ENCODE data around the gene IER5L. TPM values are rescaled to one million over a fixed set of nuclear protein-coding genes. Genes with fewer than 3 reads are reported as not detected.

Gene IER5L
- total RNA-seq, result 49.4 and 63.7 TPM in 2 replicates

DNA sequence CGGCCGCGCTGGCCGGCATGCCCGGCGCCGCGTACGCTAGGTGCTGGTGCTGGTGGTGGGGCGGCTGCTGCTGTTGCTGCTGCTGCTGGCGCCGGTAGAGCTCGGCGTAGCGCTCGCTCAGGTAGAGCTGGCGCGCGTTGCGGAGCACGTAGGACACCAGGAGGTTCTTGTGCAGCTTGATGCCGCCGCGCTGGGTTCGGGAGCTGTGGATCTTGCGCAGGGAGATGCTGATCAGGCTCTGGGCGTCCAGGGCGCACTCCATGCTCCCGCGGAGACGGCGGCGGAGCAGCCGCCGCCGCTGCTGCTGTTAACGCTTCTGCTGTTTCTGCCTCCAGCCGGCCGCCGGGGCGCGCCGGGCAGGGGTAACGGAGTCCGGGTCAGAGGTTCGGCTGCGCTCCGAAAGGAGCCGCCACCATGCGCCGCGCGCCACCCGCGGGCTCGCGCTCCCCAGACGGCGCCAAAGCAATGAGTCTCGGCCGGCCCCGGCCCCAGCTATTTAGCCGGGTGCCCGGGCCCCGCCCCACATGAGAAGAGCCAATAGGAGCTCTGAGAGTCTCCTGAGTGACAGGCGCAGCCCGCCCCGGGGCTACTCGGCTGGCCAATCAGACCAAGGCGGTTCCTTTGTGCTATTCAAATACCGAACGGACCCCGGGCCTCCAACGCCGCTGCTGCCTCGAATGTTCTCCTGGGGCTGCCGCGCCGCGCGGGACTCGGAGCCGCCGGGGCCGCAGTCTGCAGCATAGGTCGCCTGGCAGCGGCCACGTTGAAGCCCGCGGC is at the start of gene IER5L:
TSS of gene IER5L (minus strand) at position 471 of the 777 bp plus-strand sequence. CDS start at position 262, 209 bp downstream.

Other genes with a start within 250 kb of the IER5L start
- 29.1 and 37.5 TPM in 2 replicates for gene DOLK, start 230.7 kb downstream of the IER5L start, total RNA-seq
- 30.8 and 37.9 TPM in 2 replicates for gene NUP188, start 230.6 kb downstream of the IER5L start, total RNA-seq
- 38.6 and 39.2 TPM in 2 replicates for gene SH3GLB2, start 149.9 kb downstream of the IER5L start, total RNA-seq
- gene MIGA2, start 141.6 kb downstream of the IER5L start, total RNA-seq, result 12.9 and 29.1 TPM in 2 replicates
- gene DOLPP1, start 97.2 kb downstream of the IER5L start, total RNA-seq, result 12.7 and 13.5 TPM in 2 replicates
- gene CRAT, start 67.5 kb downstream of the IER5L start, total RNA-seq, result 70.0 and 78.4 TPM in 2 replicates
- gene PTPA, start 66.8 kb downstream of the IER5L start, total RNA-seq, result 225 and 240 TPM in 2 replicates

Data from myometrial cell (primary cell).